ENCODE results near the gene KCNG4.

- no peak for TF ChIP-seq ZFX (IDR thresholded peaks at IDR 0.05)
- TF ChIP-seq, protein P1, sequence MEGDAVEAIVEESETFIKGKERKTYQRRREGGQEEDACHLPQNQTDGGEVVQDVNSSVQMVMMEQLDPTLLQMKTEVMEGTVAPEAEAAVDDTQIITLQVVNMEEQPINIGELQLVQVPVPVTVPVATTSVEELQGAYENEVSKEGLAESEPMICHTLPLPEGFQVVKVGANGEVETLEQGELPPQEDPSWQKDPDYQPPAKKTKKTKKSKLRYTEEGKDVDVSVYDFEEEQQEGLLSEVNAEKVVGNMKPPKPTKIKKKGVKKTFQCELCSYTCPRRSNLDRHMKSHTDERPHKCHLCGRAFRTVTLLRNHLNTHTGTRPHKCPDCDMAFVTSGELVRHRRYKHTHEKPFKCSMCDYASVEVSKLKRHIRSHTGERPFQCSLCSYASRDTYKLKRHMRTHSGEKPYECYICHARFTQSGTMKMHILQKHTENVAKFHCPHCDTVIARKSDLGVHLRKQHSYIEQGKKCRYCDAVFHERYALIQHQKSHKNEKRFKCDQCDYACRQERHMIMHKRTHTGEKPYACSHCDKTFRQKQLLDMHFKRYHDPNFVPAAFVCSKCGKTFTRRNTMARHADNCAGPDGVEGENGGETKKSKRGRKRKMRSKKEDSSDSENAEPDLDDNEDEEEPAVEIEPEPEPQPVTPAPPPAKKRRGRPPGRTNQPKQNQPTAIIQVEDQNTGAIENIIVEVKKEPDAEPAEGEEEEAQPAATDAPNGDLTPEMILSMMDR (conservative IDR thresholded peaks at IDR 0.05) = no peak
Observed at GRCh38 chr16:84232060-84232459, 7.8 kb downstream of the KCNG4 start.
